Caki2 (cell line): Measurements from ENCODE around the gene SNED1. TPM values are rescaled to one million over a fixed set of nuclear protein-coding genes. Genes with fewer than 3 reads are reported as not detected.

Experiments
- DNase-seq: peaks from one replicate; pipeline ENCODE4 v3.0.0-alpha.2; 2015; ENCODE audit warnings: low read depth
- in situ Hi-C: cut with HindIII; loops from 2 replicates; pipeline ENCODE4 v1.10.0; 2016; ENCODE audit warnings: low sequenced_read_pairs, low pct_unique_long_range_greater_than_20kb, mixed read lengths
- total RNA-seq: library from RNA; depleted of rRNA; stranded (reverse); fragments of >200 nt; shearing (Covaris generic); gene quantifications from 2 replicates; pipeline ENCODE4 v1.2.3, GENCODE V29; 2014; ENCODE audit warnings: low replicate concordance; rRNA removed

Gene SNED1
- total RNA-seq, 1 experiment from 2014 or later = not detected

GRCh38 chr2:241136661-241137260 is 138.3 kb downstream of the SNED1 start:
- in situ Hi-C loops = no loop called here
- DNase-seq = no peak

- no peak for DNase-seq
- in situ Hi-C loops = no loop called here
These were observed 139.1 kb downstream of the SNED1 start for GRCh38 chr2:241137276-241138190.

- DNase-seq = no peak
- in situ Hi-C loops = no loop called here
These were observed 140.1 kb downstream of the SNED1 start for GRCh38 chr2:241138471-241138870.

DNA sequence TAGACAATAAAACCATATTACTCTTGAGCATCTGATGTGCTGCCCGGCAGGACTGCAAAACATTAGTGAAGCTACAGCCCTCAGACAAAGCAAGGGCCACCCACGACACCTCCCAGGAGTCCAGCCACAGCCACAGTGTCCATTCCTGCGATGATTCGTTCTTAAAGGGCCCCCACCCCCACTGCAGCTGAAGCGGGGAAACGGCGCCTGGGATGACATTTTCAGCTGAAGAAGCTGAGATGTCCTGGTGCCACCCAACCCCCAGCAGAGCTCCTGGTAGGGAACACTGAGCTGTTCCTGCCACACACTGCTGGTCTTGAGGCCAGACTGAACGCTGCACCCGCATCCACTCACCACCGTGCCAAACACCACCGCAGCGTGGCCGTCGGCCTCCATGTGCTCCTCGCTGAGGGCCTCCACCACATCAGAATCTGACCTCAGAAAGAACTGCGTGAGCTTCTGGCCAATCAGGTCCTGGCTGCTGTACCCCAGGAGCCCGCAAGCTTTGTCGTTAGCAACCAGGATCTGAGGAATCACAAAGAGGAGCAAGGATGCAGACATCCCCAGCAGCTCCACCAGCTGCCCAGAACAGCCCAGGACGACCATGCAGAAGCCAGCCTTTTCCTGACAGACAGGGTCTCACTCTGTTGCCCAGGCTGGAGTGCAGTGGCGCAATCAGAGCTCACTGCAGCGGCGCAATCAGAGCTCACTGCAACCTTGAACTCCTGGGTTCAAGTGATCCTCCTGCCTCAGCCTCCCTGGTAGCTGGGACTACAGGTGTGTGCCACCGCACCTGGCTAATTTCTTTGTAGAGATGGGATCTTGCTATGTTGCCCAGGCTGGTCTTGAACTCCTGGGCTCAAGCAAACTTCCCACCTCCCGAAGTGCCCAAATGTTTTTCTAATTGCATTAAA is 141.4 kb downstream of the SNED1 start:
- no peak for DNase-seq
- in situ Hi-C loops = no loop called here

GRCh38 chr2:241140445-241140840 is 142.0 kb downstream of the SNED1 start:
- DNase-seq = no peak

DNA sequence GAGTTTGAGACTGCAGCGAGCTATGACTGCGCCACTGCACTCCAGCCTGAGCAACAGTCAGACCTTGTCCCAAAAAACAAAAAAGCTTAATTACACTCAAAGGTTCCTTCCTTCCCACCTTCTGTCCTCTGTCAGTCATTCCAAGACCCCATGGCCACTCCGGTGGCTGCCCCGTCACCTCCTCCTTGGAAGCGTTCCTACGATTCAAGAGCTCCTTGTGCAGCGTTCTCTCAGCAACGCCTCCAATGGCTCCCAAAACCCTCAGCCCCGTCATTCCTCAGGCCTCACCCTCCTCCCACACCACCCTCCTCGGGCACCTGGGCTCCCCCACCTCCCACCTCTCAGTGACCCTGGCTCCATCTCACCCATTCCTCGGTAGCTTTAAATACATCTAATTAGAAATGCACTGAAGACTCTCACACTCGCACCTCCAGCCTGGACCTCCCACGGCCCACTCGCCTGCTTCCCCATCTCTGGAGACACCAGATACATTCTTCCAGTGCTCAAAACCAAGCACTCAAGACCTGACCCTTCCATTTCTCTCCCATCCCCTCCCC is 142.9 kb downstream of the SNED1 start:
- DNase-seq = no peak
- in situ Hi-C loops = no loop called here

More at GRCh38 chr2:241140445-241140840, 142.0 kb downstream of the SNED1 start:
- in situ Hi-C loops = no loop called here

DNA sequence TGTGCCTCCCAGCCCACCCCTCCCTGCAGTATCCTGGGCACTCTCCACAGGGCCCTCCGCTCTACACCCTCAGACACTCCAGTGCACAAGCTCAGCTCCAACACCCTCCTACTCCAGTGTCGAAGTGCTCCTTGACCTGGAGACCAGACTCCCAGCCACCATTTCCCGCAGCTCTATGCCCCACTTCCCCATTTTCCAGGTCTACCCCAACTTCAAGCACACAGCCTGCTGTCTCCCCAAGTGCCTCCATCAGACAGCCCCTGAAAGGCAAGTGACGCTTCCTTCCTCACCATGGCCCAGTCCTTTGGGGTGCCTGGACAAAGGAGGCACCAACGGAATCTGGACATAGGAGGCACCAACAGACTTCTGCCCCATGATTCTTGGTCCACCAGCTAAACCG is 143.6 kb downstream of the SNED1 start:
- DNase-seq = no peak
- in situ Hi-C loops = no loop called here

GRCh38 chr2:241142593-241142992 is 144.2 kb downstream of the SNED1 start:
- no peak for DNase-seq
- in situ Hi-C loops = no loop called here

Other genes with a start within 250 kb of the SNED1 start
- gene KIF1A, start 178.4 kb upstream of the SNED1 start, total RNA-seq = 1.2 TPM in 1 of 2 replicates, not detected in the other
- gene AGXT, start 129.8 kb upstream of the SNED1 start, total RNA-seq = not detected in 2 replicates
- not detected in 2 replicates for gene MAB21L4, start 102.5 kb upstream of the SNED1 start, total RNA-seq
- gene CROCC2, start 92.3 kb upstream of the SNED1 start, total RNA-seq = not detected in 2 replicates
- 2.4 and 10.7 TPM in 2 replicates for gene MTERF4, start 103.7 kb downstream of the SNED1 start, total RNA-seq
- 6.9 and 12.3 TPM in 2 replicates for gene PASK, start 150.9 kb downstream of the SNED1 start, total RNA-seq
- gene PPP1R7, start 151.8 kb downstream of the SNED1 start, total RNA-seq = 55.7 and 64.6 TPM in 2 replicates
- gene ANO7, start 190.1 kb downstream of the SNED1 start, total RNA-seq = 1.1 TPM in 1 of 2 replicates, not detected in the other